ENCODE data around the gene TESK1.

- TF ChIP-seq CTCF (IDR thresholded peaks at IDR 0.05), result no peak
- no peak for TF ChIP-seq EP300 (IDR thresholded peaks at IDR 0.05; ENCODE audit: low read depth)
- no peak for TF ChIP-seq POLR2A (IDR thresholded peaks at IDR 0.05)
Observed at GRCh38 chr9:35593581-35593980, 11.5 kb upstream of the TESK1 start.
